Activated CD8-positive, alpha-beta T cell treated with anti-CD3 and anti-CD28 coated beads for 36 hours (primary cell): Measurements from ENCODE around the gene PCDH12. TPM values are rescaled to one million over a fixed set of nuclear protein-coding genes. Genes with fewer than 3 reads are reported as not detected.

ENCODE experiments used
- ATAC-seq: fragments of 200-7000 bp; cut with Tn5 transposase; one replicate; pipeline ENCODE4 v1.10.0; 2021; ENCODE audit warnings: mild to moderate bottlenecking, moderate library complexity
- CTCF ChIA-PET: fragments of 350-600 bp; sonication (Branson Sonifier 250); formaldehyde crosslinking; loops from one replicate; lab custom pipeline; 2021; ENCODE audit warnings: antibody characterized with exemption; lab: Charles Lee
- POLR2A ChIA-PET: fragments of 350-600 bp; sonication (Branson Sonifier 250); formaldehyde crosslinking; loops from one replicate; lab custom pipeline; 2021; ENCODE audit warnings: antibody characterized with exemption; lab: Charles Lee
- DNase-seq: peaks from one replicate; pipeline ENCODE4 v3.0.0-alpha.2; 2020
- H3K27ac Mint-ChIP-seq: one replicate; pipeline ENCODE4 v1.8.0; 2021; ENCODE audit warnings: mild to moderate bottlenecking, mixed read lengths
- H3K27me3 Mint-ChIP-seq: one replicate; pipeline ENCODE4 v1.8.0; 2021; ENCODE audit warnings: mixed read lengths
- H3K36me3 Mint-ChIP-seq: one replicate; pipeline ENCODE4 v1.8.0; 2021; ENCODE audit warnings: low read depth, mixed read lengths
- H3K4me1 Mint-ChIP-seq: one replicate; pipeline ENCODE4 v1.8.0; 2021; ENCODE audit warnings: low read depth, mixed read lengths
- H3K4me3 Mint-ChIP-seq: one replicate; pipeline ENCODE4 v1.8.0; 2021; ENCODE audit warnings: mild to moderate bottlenecking, moderate library complexity, mixed read lengths
- H3K9me3 Mint-ChIP-seq: one replicate; pipeline ENCODE4 v1.8.0; 2021; ENCODE audit warnings: mixed read lengths
- CTCF ChIP-seq: fragments of 200-600 bp; IDR thresholded peaks from one replicate; pipeline ENCODE4 v1.8.0; 2022; ENCODE audit warnings: antibody characterized with exemption, mild to moderate bottlenecking
- intact Hi-C: fragments of 100-400 bp; cut with micrococcal nuclease; formaldehyde crosslinking; loops from one replicate; pipeline ENCODE4 v1.10.0; 2022
- total RNA-seq, 2 experiments: library from RNA; stranded (reverse); gene quantifications; one replicate each; pipeline ENCODE4 v1.2.3, GENCODE V29; 2021

Gene PCDH12
- total RNA-seq, 2 experiments from 2014 or later = 0.31 to 0.61 TPM

GRCh38 chr5:141904551-141904950 lies 53.5 kb downstream of the PCDH12 start:
- intact Hi-C loops = no loop called here
- CTCF ChIA-PET = interaction anchor here (0.7 to 1.0 kb wide), 2 partner anchors 90 to 213 kb away, joined by 3 read pairs; no protein-coding TSS in a partner anchor
- H3K9me3 Mint-ChIP-seq = no peaks in the 10 kb centered on the region
- H3K36me3 Mint-ChIP-seq = no peaks in the 10 kb centered on the region
- DNase-seq = no peak
- H3K4me1 Mint-ChIP-seq = peaks cover 2% of the 10 kb centered on the region
- POLR2A ChIA-PET = interaction anchor here (0.9 kb wide), 1 partner anchor 39 kb away, joined by 3 read pairs; no protein-coding TSS in a partner anchor
- H3K27ac Mint-ChIP-seq = no peak overlapping the region
- no peak overlapping the region for H3K4me3 Mint-ChIP-seq
- ATAC-seq = no peak
- TF ChIP-seq CTCF = no peak
- H3K27me3 Mint-ChIP-seq = peaks cover 9% of the 10 kb centered on the region

GRCh38 chr5:141903261-141903660 lies 54.7 kb downstream of the PCDH12 start:
- Mint-ChIP-seq H3K36me3 (no peaks in the 10 kb centered on the region), H3K9me3 (no peaks in the 10 kb centered on the region), H3K4me1 (no peaks in the 10 kb centered on the region), H3K4me3 (no peak overlapping the region), H3K27me3 (peaks cover 7% of the 10 kb centered on the region), H3K27ac (no peak overlapping the region)
- intact Hi-C loops = no loop called here
- POLR2A ChIA-PET = no interaction called here
- ATAC-seq (no peak), DNase-seq (no peak)
- TF ChIP-seq CTCF = no peak
- CTCF ChIA-PET = interaction anchor here (1.2 to 1.3 kb wide), 2 partner anchors 145 to 202 kb away, joined by 4 read pairs; no protein-coding TSS in a partner anchor

GRCh38 chr5:141902015-141902814 lies 55.8 kb downstream of the PCDH12 start:
- Mint-ChIP-seq H3K27me3 (peaks cover 7% of the 10 kb centered on the region), H3K36me3 (no peaks in the 10 kb centered on the region), H3K9me3 (no peaks in the 10 kb centered on the region), H3K27ac (no peak overlapping the region), H3K4me3 (no peak overlapping the region), H3K4me1 (no peaks in the 10 kb centered on the region)
- ChIA-PET POLR2A (no interaction called here), CTCF (interaction anchor here (1.2 to 1.3 kb wide), 3 partner anchors 58 to 201 kb away, joined by 3 to 4 read pairs (median 4); no protein-coding TSS in a partner anchor)
- no peak for TF ChIP-seq CTCF
- intact Hi-C loops = no loop called here
- no peak for DNase-seq
- ATAC-seq = no peak

- Mint-ChIP-seq H3K36me3 (no peaks in the 10 kb centered on the region), H3K4me1 (no peaks in the 10 kb centered on the region), H3K27me3 (peaks cover 6% of the 10 kb centered on the region), H3K9me3 (no peaks in the 10 kb centered on the region), H3K4me3 (no peak overlapping the region), H3K27ac (no peak overlapping the region)
- no peak for DNase-seq
- intact Hi-C loops = no loop called here
- ChIA-PET CTCF (interaction anchor here (2.2 kb wide), 1 partner anchor 62 kb away, joined by 12 read pairs; no protein-coding TSS in a partner anchor), POLR2A (no interaction called here)
- no peak for TF ChIP-seq CTCF
- no peak for ATAC-seq
Measured at GRCh38 chr5:141898448-141899049, 59.5 kb downstream of the PCDH12 start.

GRCh38 chr5:141897425-141897824 lies 60.6 kb downstream of the PCDH12 start:
- no peak for TF ChIP-seq CTCF
- Mint-ChIP-seq H3K27me3 (peaks cover 5% of the 10 kb centered on the region), H3K36me3 (no peaks in the 10 kb centered on the region), H3K27ac (no peak overlapping the region), H3K4me3 (no peak overlapping the region), H3K4me1 (no peaks in the 10 kb centered on the region), H3K9me3 (no peaks in the 10 kb centered on the region)
- intact Hi-C loops = no loop called here
- ChIA-PET POLR2A (no interaction called here), CTCF (interaction anchor here (0.8 to 1.4 kb wide), 3 partner anchors 18 to 77 kb away, joined by 3 read pairs; no protein-coding TSS in a partner anchor)
- no peak for DNase-seq
- no peak for ATAC-seq
